Cardiac fibroblast (primary cell): Measurements from ENCODE around the gene FXYD3.

Experiments used
- DNase-seq, 2 donors: peaks; one replicate each; pipeline versions ENCODE4 v3.0.0 to v3.0.0-alpha.2; 2010; ENCODE audit warnings: low read depth in 2 of 2
- H3K4me3 ChIP-seq, 2 donors: replicated peaks in 1 of 2; 1 replicate in 1 of 2; 2 replicates in 1 of 2; pipeline ENCODE4 v1.5.1; 2011; ENCODE audit warnings: low read depth in 2 of 2, low read length in 2 of 2, mild to moderate bottlenecking in 2 of 2, moderate library complexity in 1 of 2
- CTCF ChIP-seq: IDR thresholded peaks from one replicate; pipeline ENCODE4 v1.5.1; 2011; ENCODE audit warnings: low read depth, mild to moderate bottlenecking, low read length, inconsistent platforms

The FXYD3 gene

DNA sequence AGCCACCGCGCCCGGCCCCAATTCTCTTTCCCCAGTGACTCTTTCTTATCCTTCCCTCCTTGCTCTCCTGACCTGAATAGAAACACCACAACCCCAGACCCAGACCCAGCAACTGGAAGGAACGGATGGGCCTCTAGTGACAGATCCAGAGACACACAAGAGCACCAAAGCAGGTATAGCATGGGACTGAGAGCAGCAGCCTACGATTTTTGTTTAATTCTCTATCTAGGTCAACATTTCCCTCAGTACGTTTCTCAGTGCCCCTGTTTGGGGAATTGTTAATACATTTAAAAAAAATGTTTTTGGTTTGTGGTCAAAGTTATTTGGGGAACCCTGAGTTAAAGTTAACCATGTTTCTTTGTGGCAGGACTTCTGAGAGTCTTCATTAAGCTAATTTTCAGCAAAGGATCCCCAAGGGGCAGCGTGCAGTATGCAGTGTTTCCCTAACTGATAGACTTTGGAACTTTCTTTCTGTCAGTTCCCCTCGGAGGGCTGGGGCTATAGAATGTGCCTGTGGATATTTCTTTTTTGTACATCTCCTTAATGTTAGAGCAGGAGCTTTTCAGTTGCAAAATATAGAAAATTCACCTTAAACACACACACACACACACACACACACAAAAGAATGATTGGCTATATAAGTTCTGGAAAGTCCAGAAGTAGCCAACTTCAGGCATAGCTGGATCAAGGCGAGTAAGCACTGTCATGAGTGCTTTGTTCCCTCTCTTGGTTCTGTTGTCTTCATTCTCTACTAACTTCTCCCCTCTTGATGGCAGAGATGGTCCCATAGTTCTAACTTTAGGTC, 45.2 kb downstream of the FXYD3 start:
- DNase-seq, result no peak
- no peak overlapping the region for H3K4me3 ChIP-seq
- TF ChIP-seq CTCF, result no peak

GRCh38 chr19:35161434-35161743, 45.8 kb downstream of the FXYD3 start:
- H3K4me3 ChIP-seq, result no peak overlapping the region
- no peak for DNase-seq
- no peak for TF ChIP-seq CTCF

- no peak for TF ChIP-seq CTCF
- H3K4me3 ChIP-seq, result no peak overlapping the region
- DNase-seq, result no peak
Measured at GRCh38 chr19:35162471-35163326, 47.1 kb downstream of the FXYD3 start.

- no peak for TF ChIP-seq CTCF
- DNase-seq, result no peak
- H3K4me3 ChIP-seq, result no peak overlapping the region
Measured at GRCh38 chr19:35164418-35164817, 48.8 kb downstream of the FXYD3 start.

- DNase-seq, result no peak
- TF ChIP-seq CTCF, result no peak
- no peak overlapping the region for H3K4me3 ChIP-seq
Measured at GRCh38 chr19:35165200-35166058, 49.8 kb downstream of the FXYD3 start.

DNA sequence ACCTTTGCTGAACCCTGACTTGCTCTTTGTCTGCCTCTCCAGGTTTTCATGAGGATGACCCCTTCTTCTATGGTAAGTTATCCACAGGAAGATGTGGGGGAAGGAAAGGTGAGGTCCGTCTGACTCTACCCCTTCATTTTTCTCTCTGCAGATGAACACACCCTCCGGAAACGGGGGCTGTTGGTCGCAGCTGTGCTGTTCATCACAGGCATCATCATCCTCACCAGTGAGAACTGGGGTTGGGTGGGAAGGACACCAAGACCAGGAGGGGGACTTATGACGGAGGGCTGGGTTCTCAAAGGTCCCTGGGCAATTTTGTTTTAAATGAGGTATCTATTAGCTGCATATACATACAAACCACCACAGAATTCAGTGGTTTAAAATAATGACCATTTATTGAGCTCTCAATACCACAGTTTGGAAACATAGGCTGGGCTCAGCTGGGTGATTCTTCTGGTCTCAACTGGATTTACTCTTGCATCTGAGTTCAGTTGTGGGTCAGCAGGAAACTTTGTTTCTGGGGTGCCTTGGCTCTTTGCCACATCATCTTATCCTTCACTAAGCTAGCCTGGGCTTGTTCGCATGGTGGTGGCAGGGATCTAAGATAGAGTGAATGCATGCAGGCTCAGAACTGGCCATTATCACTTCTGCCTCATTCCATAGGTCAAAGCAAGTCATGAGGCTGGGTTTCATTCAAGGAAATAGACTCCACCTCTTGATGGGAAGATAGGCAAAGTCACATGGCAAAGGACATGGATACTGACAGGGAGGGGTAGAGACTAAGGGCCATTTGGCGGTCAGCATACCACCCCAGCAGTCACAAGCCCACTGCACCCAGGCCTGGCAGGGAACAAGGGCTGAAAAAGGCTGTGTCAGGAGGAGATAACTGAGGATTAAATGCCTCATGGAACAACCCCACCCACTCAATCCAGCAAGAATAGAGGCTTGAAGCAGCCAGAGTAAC, 50.8 kb downstream of the FXYD3 start:
- no peak for TF ChIP-seq CTCF
- DNase-seq, result no peak
- no peak overlapping the region for H3K4me3 ChIP-seq
